Measurements from ENCODE around the gene NDUFA12.

Gene NDUFA12

GRCh38 chr12:94973221-94973620 lies 30.3 kb downstream of the NDUFA12 start:
- H3K4me3 ChIP-seq (replicated peaks in 1 of 2; ENCODE audit: low read depth in 2 of 2, low read length in 2 of 2): no peak overlapping the region
- no peak for TF ChIP-seq CTCF (IDR thresholded peaks at IDR 0.05; ENCODE audit: low read depth, low read length)
- peak in 1 of 2 donors; percentile 57 for DNase-seq (ENCODE audit: low read depth in 2 of 2)

- H3K4me3 ChIP-seq (replicated peaks in 1 of 2; ENCODE audit: low read depth in 2 of 2, low read length in 2 of 2): no peak overlapping the region
- TF ChIP-seq CTCF (IDR thresholded peaks at IDR 0.05; ENCODE audit: low read depth, low read length): no peak
- no peak for DNase-seq (ENCODE audit: low read depth in 2 of 2)
Measured at GRCh38 chr12:94972795-94973194, 30.7 kb downstream of the NDUFA12 start.

GRCh38 chr12:94971923-94972322 lies 31.6 kb downstream of the NDUFA12 start:
- no peak for TF ChIP-seq CTCF (IDR thresholded peaks at IDR 0.05; ENCODE audit: low read depth, low read length)
- DNase-seq (ENCODE audit: low read depth in 2 of 2): no peak
- no peak overlapping the region for H3K4me3 ChIP-seq (replicated peaks in 1 of 2; ENCODE audit: low read depth in 2 of 2, low read length in 2 of 2)

GRCh38 chr12:94970560-94970959 lies 32.9 kb downstream of the NDUFA12 start:
- TF ChIP-seq CTCF (IDR thresholded peaks at IDR 0.05; ENCODE audit: low read depth, low read length): no peak
- no peak overlapping the region for H3K4me3 ChIP-seq (replicated peaks in 1 of 2; ENCODE audit: low read depth in 2 of 2, low read length in 2 of 2)
- DNase-seq (ENCODE audit: low read depth in 2 of 2): no peak

GRCh38 chr12:94969424-94969823 lies 34.1 kb downstream of the NDUFA12 start:
- TF ChIP-seq CTCF (IDR thresholded peaks at IDR 0.05; ENCODE audit: low read depth, low read length): no peak
- no peak for DNase-seq (ENCODE audit: low read depth in 2 of 2)
- no peak overlapping the region for H3K4me3 ChIP-seq (replicated peaks in 1 of 2; ENCODE audit: low read depth in 2 of 2, low read length in 2 of 2)

GRCh38 chr12:94965982-94966630 lies 37.4 kb downstream of the NDUFA12 start:
- no peak for DNase-seq (ENCODE audit: low read depth in 2 of 2)
- TF ChIP-seq CTCF (IDR thresholded peaks at IDR 0.05; ENCODE audit: low read depth, low read length): no peak
- H3K4me3 ChIP-seq (replicated peaks in 1 of 2; ENCODE audit: low read depth in 2 of 2, low read length in 2 of 2): no peak overlapping the region

GRCh38 chr12:94963649-94964048 lies 39.8 kb downstream of the NDUFA12 start:
- TF ChIP-seq CTCF (IDR thresholded peaks at IDR 0.05; ENCODE audit: low read depth, low read length): no peak
- no peak for DNase-seq (ENCODE audit: low read depth in 2 of 2)
- H3K4me3 ChIP-seq (replicated peaks in 1 of 2; ENCODE audit: low read depth in 2 of 2, low read length in 2 of 2): no peak overlapping the region
